Stimulated activated CD8-positive, alpha-beta memory T cell treated with anti-CD3 and anti-CD28 coated beads, Interleukin-4, amount 100 ng/mL, for 24 hours (primary cell): ENCODE measurements around the gene AGL.
"Not testable (repeated sequence)": the region's sequence is repeated elsewhere in the genome, so short reads cannot be mapped to it uniquely, and the experiment has no call there.

ENCODE experiments used
- DNase-seq: peaks from one replicate; pipeline ENCODE4 v3.0.0-alpha.2; 2020; ENCODE audit warnings: low read depth

AGL gene

GRCh38 chr1:99943223-99943794, 93.1 kb downstream of the AGL start:
- no peak for DNase-seq

DNA sequence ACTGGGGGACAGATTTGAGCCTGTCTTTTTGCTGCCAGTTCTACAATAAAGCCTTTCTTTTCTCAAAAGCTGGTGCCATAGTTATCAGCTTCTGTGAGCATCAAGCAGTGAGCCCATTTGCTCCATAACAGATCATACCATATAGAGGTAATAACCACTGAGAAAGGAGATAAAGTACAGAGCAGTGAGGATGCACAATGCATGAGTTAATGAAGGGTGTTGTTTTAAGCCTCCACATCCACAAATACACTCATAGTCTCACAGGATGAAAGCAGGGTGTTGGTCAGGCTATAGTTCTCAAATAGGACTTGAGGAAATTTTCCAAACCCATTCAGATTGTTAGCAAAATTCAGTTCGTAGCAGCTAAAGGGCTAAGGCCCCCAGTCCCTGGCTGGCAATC, 94.0 kb downstream of the AGL start:
- DNase-seq = no peak

DNA sequence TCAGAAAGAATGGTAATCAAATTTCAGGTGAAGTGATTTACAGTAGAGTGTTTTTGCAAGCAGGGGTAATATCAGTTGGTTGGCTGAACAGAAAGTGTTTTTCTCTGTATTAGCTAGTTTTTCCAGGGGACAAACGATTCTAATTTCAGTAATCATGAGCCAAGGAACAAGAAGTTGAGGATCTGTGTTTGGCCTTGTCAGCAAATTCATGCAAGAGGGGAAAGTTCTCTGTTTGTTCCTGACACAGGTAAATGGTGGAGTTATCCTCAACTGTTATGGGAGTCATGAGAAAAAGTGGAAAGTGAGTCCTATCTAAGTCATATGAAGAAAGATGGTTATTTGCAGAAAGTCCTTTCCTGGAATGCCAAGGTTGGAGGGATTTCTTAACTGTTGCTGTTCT, 95.0 kb downstream of the AGL start:
- no peak for DNase-seq

GRCh38 chr1:99950486-99950885, 100.3 kb downstream of the AGL start:
- no peak for DNase-seq

- no peak for DNase-seq
Measured at GRCh38 chr1:99952522-99952921, 102.4 kb downstream of the AGL start.

DNA sequence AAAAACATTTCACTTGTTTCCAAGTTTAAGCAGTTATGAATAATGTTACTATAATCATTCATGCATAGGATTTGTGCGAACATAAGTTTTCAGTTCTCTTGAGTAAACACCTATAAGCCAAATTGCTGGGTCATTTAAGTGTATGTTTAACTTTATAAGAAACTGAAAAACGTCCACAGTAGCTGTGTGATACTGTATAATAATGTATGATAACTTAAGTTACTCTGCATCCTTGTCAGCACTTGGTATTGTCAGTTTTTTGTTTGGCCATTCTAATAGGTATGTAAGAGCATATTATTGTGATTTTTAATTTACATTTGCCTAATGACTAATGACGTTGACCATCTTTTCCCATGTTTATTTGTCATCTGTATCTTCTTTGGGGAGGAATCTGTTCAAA, 105.2 kb downstream of the AGL start:
- no peak for DNase-seq

DNA sequence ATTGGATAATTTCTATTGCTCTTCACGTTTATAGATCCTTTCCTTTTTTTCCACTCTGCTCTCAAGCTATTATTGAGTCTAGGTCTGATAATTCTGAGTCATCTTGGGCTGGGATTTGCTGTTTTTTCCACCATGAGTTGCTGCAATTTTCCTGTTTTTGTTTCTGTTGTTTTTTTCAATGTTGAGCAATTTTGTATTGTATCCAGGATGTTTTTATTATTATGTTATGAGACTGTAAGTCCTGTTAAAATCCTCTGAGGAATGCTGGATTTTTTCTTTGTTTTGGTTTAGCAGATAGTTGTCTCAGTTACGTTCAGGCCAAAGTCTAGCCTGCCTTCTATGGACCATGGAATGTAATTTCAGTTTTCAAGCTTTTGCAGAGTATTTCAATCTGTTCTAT, 106.6 kb downstream of the AGL start:
- no peak for DNase-seq

DNA sequence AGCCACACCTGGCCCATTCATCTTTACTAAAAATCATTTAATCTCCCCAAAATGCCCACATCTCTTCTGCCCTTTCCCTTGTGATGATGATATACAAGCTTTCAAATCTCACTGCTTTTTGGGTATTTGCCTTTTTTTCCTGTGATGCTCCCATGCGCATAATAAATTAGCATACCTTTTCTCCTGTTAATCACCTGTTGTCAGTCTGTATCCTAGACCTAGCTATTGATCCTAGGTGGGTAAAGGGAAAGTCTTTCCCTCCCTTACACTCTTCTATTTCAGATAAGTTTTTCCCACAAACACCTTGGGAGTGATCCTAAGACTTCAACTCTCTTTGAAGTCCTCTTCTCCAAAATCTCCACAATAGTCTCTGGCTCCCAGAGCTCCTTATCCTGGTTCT, 107.7 kb downstream of the AGL start:
- no peak for DNase-seq

DNA sequence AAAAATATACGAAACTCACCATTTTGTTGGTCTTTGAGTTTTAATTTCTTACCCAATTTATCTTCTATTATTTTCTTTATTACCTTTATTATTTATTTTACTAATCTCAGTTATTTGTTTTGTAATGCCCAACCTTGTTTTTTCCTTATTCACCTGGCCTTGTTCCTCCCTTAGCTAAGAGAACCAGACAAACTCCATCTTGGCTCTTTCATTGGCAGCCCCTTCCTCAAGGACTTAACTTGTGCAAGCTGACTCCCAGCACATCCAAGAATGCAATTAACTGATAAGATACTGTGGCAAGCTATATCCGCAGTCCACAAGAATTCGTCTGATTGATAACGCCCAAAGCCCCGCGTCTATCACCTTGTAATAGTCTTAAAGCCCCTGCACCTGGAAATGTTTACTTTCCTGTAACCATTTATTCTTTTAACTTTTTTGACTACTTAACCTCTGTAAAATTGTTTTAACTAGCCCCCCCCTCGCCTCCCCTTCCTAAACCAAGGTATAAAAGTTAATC, 109.1 kb downstream of the AGL start:
- not testable (repeated sequence) for DNase-seq

DNA sequence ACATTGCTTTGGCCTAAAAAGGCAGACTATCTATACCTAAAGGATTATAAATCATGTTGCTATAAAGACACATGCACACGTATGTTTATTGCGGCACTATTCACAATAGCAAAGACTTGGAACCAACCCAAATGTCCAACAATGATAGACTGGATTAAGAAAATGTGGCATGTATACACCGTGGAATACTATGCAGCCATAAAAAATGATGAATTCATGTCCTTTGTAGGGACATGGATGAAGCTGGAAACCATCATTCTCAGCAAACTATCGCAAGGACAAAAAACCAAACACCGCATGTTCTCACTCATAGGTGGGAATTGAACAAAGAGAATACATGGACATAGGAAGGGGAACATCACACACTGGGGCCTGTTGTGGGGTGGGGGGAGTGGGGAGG, 110.1 kb downstream of the AGL start:
- DNase-seq = not testable (repeated sequence)

- DNase-seq = no peak
Measured at GRCh38 chr1:99963041-99963795, 113.1 kb downstream of the AGL start.

GRCh38 chr1:99964806-99965205, 114.6 kb downstream of the AGL start:
- DNase-seq = no peak

DNA sequence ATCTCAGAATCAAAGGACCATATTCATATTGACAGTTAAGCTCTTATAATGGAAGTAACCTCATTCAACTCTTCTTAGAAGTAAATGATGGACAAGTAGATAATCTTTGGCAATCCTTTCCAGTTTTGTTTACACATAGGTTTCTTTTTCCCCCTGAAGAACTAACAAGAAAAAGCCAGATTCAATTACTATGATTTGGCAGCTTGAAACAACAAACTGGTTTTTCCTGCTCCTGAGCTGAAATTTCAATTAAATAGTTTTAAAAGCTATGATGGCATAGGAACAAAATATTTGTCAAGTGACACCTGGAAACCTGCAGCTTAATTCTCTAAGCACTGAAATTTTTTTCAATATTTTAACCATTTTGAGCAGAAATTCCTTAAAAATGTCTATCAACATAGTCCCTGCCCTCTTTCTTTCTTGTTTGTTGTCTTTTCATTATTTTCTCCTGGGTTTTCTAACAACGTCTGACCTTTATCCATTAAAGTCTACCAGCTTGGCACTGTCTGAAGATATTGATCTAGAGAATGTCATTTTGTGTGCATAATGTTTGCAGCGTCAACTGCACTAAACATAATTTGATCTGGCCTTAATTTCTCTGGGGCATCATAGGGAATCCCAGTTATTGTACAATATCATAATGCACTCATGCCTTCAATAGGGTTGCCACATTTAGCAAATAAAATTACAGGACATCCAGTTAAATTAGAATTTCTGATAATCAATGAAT, 115.7 kb downstream of the AGL start:
- no peak for DNase-seq

DNA sequence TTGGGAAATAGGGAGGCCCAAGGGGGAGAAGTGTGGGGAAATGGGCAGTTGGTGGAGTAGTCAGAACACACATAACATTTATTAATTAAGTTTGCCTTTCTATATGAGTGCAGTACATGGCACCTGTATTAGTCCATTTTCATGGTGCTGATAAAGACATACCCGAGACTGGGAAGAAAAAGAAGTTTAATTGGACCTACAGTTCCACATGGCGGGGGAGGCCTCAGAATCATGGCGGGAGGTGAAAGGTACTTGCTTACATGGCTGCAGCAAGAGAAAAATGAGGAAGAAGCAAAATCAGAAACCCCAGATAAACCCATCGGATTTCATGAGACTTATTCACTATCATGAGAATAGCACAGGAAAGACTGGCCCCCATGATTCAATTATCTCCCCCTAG, 118.1 kb downstream of the AGL start:
- DNase-seq = no peak

GRCh38 chr1:99969260-99969728, 119.1 kb downstream of the AGL start:
- no peak for DNase-seq

DNA sequence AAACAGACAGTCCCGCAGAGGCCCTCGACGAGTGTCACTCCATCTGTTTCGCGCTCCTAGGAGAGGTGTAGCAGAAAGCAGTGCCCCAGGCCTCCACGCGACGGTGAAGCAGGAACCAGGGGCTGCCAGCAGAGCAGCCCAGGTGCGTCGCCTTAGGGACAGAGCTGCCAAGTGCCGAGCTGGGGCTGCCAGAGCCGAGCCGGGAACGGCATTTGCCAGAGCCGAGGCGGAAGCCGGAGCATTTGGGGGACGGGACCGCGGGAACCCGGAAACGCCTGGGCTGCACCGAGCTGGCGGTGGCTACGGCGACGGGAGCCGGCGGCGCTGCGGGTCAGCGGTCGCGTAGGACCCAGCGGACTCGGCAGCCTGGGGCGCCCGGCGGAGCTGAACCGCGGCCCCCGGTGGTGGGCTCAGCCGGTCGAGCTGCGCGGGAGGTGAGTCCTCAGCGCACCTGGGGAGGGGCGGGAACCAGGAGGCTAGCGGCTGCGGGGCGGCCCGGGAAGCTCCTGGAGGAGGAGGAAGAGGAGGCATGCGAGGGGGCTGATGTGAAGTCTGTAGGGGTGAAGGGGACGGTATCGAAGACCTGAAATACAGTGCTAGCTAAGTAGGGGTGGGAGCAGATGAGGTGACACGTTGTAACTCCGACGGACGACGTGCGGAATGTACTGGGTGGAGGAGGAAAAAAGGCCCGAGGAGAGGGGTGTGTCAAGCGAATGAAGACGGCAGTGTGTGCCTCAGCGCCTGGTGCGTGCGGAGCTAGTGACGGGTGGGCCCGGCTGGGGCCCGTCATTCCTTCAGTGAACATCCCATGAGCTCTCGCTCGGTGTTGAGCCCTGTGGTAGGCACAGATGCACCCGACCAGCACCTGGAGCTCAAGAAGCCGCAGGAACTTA, 119.8 kb downstream of the AGL start, which contains the start of gene SLC35A3:
Gene SLC35A3, plus strand, starts transcription at position 268 of the 893 bp plus-strand sequence. CDS start 23,559 bp downstream, outside the sequence.
- peak; percentile 74 for DNase-seq

- no peak for DNase-seq
Measured at GRCh38 chr1:99970713-99971255, 120.6 kb downstream of the AGL start.

- not testable (repeated sequence) for DNase-seq
Measured at GRCh38 chr1:99972066-99972465, 121.9 kb downstream of the AGL start.
